GM18507 (cell line): ENCODE measurements around the gene PAX5.

ENCODE experiments used
- DNase-seq: peaks from one replicate; pipeline ENCODE4 v3.0.0; 2011; ENCODE audit warnings: low read depth; ENCODE audit not compliant: insufficient read length; ENCODE audit errors: extremely low spot score
- FAIRE-seq: peaks from 2 replicates; lab custom pipeline; 2011; peaks lifted over from hg19 to GRCh38; lab: Jason Lieb, UNC

The PAX5 gene

GRCh38 chr9:36914212-36914577, 119.9 kb downstream of the PAX5 start:
- no peak for DNase-seq

GRCh38 chr9:36913393-36914211, 120.5 kb downstream of the PAX5 start:
- no peak for FAIRE-seq
- no peak for DNase-seq

More at GRCh38 chr9:36914212-36914577, 119.9 kb downstream of the PAX5 start:
- no peak for FAIRE-seq

GRCh38 chr9:36912620-36913019, 121.4 kb downstream of the PAX5 start:
- DNase-seq (no peak), FAIRE-seq (no peak)

DNA sequence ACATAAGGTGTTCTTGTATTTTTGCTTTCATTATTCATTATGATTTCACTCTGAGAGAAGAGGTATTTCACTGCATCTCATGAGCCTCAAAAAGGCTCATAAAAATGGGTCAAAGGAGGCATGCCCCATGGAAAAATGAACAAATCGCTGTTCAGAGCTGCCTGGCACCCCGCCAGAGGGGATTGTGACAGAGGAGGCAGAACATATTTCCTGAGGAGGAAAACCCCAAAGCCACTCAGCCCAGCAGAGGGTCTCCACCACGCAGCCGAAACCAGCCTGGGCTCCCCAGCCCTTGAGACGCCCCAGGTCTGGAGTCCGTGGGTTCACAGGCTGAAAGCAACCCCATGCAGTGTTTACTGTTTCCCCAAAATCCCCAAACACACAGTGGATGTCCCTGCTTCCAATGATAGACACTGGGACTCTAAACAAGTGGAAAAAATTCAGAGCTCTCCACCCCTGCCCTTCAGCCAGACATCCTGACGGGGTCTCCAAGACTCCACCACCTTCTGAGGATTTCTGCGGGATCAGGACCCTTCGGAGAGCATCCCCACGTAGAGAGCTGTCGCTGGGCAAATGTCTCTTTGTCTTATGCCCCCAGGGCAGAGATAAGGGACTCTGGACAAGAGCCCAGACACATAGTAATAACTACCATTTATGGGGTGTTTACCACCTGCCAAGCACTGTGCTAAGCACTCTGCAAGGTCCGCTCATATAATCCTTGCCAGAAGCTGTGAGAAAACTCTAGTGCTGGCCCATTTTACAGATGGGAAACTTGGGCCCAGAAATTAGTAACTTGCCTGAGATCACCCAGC, 122.3 kb downstream of the PAX5 start:
- FAIRE-seq: no peak
- DNase-seq: no peak

DNA sequence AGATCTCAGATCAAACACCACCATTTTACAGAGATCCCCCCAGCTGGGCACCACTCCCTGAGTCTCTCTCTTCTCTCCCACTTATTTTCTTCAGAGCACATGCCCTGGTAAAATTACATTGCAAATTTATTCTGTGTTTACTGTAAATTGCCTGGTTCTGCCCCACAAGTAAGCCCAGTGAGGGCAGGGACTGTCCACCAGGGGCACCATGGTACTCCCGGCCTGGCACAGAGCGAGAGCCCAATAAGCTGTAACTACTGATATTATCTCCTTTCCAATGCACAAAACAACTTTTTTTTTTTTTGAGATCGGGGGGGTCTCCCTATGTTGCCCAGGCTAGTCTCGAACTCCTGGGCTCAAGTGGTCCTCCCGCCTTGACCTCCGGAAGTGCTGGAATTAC, 123.0 kb downstream of the PAX5 start:
- FAIRE-seq: no peak
- DNase-seq: no peak

DNA sequence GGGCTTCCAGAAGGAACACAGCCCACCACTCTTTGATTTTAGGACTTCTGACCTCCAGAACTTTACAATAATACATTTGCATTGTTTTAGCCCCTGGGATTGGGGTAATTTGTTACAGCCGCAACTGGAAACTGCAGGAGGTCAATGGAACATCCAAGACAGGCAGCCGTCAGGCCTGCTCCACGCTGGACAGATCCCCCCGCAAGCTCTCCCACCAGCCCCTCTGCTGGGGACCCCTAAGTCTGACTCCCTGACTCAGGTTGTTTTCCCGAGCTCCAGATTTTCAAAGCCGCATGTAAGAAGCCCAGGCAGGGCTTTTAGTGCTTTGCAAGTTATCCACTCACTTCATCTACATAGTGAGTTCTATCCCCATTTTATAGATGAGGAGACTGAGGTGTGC, 127.6 kb downstream of the PAX5 start:
- FAIRE-seq (no peak), DNase-seq (no peak)

GRCh38 chr9:36905101-36906066, 128.7 kb downstream of the PAX5 start:
- DNase-seq: no peak

DNA sequence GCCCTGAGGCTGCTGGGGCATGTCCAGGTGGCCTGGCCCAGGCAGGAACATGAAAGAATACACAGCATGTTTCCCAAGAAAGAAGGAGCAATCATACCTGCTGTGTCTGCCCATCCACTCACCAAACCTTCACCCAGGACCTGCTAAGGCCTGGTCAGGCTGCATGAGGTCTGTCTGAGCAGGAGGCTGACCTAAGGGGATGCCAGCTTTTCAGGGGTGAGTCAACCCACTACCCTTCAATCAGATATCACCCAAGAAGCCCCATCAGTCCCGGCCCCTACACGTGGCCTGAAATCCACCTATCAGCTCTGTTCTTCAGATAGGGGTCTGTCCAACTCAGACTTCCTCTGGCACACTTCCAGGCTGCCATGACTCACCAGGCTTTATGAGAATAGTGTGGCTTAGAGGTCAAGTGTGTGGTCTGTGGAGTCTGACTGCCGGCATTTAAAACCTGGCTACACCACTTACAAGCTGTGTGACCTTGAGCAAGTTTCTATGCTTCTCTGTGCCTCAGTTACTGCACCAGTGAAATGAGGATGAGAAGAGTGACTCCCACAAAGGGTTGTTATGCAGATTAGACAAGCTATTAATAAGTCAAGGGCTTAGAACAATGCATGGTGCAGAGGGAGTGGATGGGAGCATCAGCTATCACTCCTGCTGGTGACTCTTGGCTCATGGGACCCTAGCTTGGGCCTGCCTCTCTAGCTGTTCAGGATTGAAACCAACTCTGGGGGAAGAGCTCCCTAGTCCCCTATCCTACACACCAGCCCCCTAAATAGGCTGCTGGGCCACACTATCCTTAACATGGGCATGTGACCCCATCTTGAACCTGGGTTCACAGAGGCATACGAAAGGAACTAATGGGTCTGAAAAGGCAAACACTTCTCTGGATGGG, 130.3 kb downstream of the PAX5 start:
- FAIRE-seq (peak; percentile 67), DNase-seq (no peak)

More at GRCh38 chr9:36905101-36906066, 128.7 kb downstream of the PAX5 start:
- FAIRE-seq: no peak

DNA sequence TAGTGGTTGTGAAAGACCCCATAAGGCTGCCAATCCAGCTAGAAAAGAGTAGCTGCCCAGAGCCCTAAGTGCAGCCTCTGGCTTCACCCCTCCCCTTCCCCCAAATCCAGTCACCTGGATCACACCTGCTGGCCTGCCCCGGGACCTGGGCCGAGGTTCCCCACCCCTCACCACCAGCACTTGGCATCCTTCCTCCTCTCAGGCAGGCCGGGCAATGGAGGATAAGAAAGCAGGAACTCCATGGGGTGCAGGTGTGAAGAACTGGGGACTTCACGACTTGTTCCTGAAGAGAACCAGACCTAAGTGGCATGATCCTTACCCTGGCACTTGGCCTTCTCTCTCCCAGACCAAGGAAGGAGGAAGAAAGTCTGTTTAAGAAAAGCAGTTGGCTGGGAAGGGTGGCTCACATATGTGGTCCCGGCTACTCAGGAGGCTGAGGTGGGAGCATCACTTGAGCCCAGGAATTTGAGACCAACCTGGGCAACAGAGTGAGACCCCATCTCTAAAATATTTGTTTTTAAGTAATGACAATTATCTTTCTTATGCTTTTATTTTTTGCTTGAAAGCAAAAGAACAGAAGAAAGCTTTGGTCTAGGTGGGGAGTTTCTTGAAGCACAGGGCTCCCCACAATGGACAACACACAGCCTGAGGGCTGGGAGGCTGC, 131.1 kb downstream of the PAX5 start:
- FAIRE-seq: no peak
- DNase-seq: no peak

DNA sequence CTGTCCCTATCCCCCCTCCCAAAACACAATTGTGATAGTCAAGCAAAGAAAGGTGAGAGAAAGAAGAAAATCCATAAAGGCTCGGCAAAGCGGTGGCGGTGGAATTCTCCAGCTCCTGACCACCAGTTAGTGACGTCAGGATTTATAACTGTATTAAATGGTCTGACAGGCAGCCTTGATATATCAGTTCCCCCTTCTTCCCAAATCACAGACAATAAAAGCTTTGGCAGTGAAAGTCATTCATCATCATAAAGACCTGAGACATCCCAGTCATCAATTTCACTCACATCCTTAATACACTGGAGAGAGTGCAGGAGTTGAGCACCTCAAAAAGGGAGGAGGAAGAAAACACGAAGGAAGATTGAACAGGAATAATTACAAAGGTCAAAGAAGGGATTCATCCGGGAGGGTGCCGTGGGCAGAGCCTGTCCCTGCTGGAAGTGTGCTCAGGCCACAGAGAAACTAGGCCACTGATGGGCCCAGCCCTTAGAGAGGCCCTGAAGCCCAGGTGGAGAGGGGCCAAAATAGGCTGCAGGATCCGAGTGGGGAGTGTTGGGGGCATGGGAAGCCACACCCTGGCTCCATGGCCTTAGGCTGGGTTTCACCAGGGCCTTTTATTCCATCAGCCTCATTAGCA, 131.9 kb downstream of the PAX5 start:
- FAIRE-seq (no peak), DNase-seq (no peak)

DNA sequence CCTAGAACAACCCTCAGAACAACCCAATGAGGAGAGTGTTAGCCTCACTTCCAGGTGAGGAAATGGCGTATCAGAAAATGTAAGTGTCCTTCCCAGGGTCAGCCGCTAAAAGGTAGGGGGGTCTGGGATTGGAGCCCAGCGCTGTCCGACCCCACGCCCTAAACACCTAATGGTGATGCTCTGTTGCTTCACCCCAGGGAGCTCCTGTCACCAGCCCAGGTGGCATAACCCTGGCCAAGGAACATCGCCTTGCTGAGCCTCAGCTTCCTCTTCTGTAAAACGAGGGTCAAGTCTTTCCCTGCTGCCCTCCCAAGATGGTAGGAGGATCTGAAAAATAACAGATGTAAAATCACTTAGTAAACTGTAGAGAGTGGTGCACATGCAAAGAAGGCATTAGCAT, 132.5 kb downstream of the PAX5 start:
- no peak for DNase-seq

GRCh38 chr9:36900856-36901220, 133.2 kb downstream of the PAX5 start:
- FAIRE-seq (no peak), DNase-seq (no peak)

More for the DNA sequence above, 132.5 kb downstream of the PAX5 start:
- FAIRE-seq: no peak

DNA sequence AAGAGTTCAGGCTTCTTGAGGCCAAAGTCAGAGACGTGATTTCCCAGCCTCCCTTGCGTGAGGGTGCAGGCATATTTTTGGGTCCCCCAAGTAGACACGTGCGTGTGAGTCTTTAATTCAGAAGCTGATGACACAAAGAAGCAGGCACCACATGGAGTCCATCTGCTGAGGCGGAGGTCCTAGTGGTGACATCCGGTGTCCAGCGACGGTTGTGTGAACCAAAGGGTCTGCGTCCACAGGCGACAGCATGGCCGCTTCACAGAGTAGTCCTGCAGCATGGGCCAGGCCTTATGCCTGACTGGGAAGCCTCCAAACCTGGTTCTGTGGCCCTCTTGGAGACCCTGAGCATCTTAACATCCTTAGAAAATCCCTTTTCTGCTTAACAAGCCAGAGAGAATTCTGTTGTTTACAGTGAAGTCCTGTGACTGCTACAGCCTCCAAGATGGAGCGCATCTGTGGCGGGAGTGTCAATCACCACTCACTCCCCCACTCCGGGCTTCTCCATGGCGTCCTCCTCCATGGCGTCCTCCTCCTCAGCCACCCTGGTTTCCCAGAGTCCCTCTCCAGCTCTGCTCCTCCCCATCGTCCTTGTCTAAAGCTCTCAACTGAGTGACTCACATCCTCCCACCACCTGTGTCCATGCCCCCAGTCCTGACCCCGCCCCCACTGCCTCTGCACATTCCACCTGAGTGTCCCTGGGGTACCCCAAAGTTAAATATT, 133.8 kb downstream of the PAX5 start:
- no peak for FAIRE-seq
- DNase-seq: no peak

- DNase-seq (no peak), FAIRE-seq (no peak)
These were observed 134.7 kb downstream of the PAX5 start for GRCh38 chr9:36899406-36899805.

DNA sequence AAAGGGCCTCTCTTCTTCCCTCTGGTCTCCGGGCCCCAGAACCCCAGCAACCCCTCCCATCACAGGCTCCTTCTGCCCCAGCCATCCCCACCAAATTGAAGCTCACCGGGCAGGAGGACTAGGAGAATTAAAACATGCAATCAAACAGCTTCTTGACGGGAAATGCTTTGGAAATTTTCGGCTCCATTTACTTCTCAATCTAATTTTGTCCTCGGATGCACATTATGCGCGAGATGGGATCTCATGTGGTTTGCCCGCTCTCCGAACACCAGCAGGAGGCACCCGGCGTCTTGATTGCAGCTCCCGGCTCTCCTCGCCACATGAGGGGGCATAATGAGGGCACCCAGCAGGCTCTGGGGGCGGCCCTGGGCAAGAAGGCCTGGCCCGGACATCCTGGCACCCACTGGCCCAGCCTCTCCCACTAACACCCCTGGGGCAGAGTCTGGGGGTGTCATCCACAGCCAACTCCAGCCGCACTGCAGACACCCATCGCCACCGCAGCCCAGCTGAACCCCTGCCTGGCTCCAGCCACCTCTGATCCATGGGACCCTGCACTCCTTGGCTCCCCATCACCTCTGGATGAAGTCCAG, 135.5 kb downstream of the PAX5 start:
- FAIRE-seq: no peak
- DNase-seq: no peak

DNA sequence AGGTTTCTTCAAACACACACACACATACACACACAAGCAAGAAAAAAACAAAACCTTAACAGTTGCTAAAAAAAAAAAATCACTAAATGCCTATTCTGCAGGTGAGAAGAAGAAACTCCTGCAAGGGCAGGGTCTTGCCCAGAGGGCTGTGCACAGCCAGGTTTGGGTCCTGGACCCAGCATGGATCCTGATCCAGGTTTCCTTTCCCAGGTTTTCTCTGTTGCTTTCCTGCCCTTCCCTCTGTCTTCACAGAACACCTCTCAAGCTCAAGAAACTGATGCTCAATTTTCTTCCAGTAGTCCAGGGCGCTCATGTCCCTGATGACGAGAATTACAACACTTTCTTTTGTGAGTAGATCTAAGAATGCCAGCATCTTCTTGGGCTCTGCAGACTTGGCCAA, 136.6 kb downstream of the PAX5 start:
- no peak for FAIRE-seq
- no peak for DNase-seq

DNA sequence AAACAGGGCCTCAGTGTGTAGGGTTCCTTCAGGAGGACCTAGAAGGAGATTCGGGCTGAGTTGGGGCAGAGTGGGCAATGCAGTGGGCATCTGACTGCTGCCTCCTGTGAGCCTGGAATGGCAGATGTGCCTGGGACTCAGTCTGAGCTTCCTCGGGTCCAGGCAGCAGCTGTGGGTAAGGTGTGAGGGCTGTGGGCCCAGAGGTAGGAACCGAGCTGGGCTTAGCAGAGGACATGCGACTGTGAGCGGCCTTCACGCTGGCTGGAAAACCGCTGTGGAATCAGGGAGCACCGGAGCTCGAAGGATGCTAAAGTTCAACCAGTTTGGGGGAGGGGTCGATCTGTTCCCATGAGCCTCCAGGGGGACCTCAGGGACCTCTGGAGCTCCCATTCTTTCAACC, 137.0 kb downstream of the PAX5 start:
- FAIRE-seq: no peak
- DNase-seq: no peak
